K562 (cell line): Measurements from ENCODE around the gene SACS. TPM values are rescaled to one million over a fixed set of nuclear protein-coding genes. Genes with fewer than 3 reads are reported as not detected.

ENCODE experiments used
- ATAC-seq: fragments of 200-7000 bp; cut with Tn5 transposase; 3 replicates; pipeline ENCODE4 v1.9.1; 2020; ENCODE audit warnings: moderate library complexity
- BruUV-seq: library from RNA; stranded (reverse); fragments of 400-500 nt; replicated peaks from 2 replicates; lab custom pipeline; 2021; lab: Mats Ljungman, UMichigan
- CTCF ChIA-PET: fragments of 300-600 bp; formaldehyde crosslinking; extraction: SDS; loops from one replicate; lab custom pipeline; 2021; ENCODE audit warnings: low intra/inter-chr PET ratio; lab: Yijun Ruan, JAX
- POLR2A ChIA-PET: fragments of 300-600, 350-650 bp; sonication (Branson Sonifier 250); formaldehyde crosslinking; extraction: SDS; loops from one replicate; lab custom pipeline; 2021; ENCODE audit warnings: antibody characterized with exemption, inconsistent platforms; lab: Yijun Ruan, JAX
- DNase-seq, 4 experiments: peaks; one replicate each; pipeline versions ENCODE4 v3.0.0 to v3.0.0-alpha.2; 2011 to 2018; ENCODE audit warnings: low spot score in 3 of 4, mixed read lengths in 3 of 4; ENCODE audit errors: extremely low read depth in 1 of 4
- FAIRE-seq: peaks from 2 replicates; lab custom pipeline; 2011; peaks lifted over from hg19 to GRCh38; lab: Jason Lieb, UNC
- H2AFZ ChIP-seq: 2 replicates; pipeline ENCODE4 v1.6.0; 2011; ENCODE audit warnings: low read depth, low read length, control low read depth, inconsistent platforms
- H3K27ac ChIP-seq: fragments of 200-600 bp; 3 replicates; pipeline ENCODE4 v1.8.0; 2011; ENCODE audit warnings: low read depth, mild to moderate bottlenecking, control low read depth, inconsistent platforms, low read length, moderate library complexity, mixed read lengths; ENCODE audit errors: extremely low read depth
- H3K27me3 ChIP-seq, 2 experiments: fragments of 300-600 bp in 1 of 2; 2 replicates in 1 of 2; 3 replicates in 1 of 2; pipeline versions ENCODE4 v1.6.0 to v1.8.0; 2011; ENCODE audit warnings: inconsistent platforms in 2 of 2, low read length in 2 of 2, mild to moderate bottlenecking in 1 of 2, mixed read lengths in 1 of 2, moderate library complexity in 1 of 2; ENCODE audit not compliant: control insufficient read depth in 2 of 2, insufficient read depth in 2 of 2
- H3K36me3 ChIP-seq: fragments of 300-600 bp; 3 replicates; pipeline ENCODE4 v1.8.0; 2011; ENCODE audit warnings: mild to moderate bottlenecking, low read length, inconsistent platforms; ENCODE audit not compliant: control insufficient read depth, insufficient read depth
- H3K4me1 ChIP-seq, 2 experiments: fragments of 200-600 bp in 1 of 2; replicated peaks in 1 of 2; 2 replicates in 1 of 2; 3 replicates in 1 of 2; pipeline versions ENCODE4 v1.5.1 to v1.8.0; 2011; ENCODE audit warnings: inconsistent platforms in 2 of 2, low read length in 2 of 2, mild to moderate bottlenecking in 1 of 2, mixed read lengths in 1 of 2, moderate library complexity in 1 of 2; ENCODE audit not compliant: control insufficient read depth in 2 of 2, insufficient read depth in 2 of 2
- H3K4me2 ChIP-seq: 2 replicates; pipeline ENCODE4 v1.6.1; 2011; ENCODE audit warnings: low read length, control low read depth, inconsistent platforms, mixed read lengths; ENCODE audit not compliant: insufficient read depth
- H3K4me3 ChIP-seq: fragments of 200-600 bp; sonication (generic), shearing (Covaris generic); 2 replicates; pipeline ENCODE4 v1.5.1; 2016; ENCODE audit warnings: control low read depth, inconsistent platforms
- H3K79me2 ChIP-seq: fragments of 200-600 bp; 3 replicates; pipeline ENCODE4 v1.8.0; 2011; ENCODE audit warnings: low read length, inconsistent platforms; ENCODE audit not compliant: control insufficient read depth, insufficient read depth
- H3K9ac ChIP-seq, 2 experiments: 2 replicates each; pipeline versions ENCODE4 v1.6.0 to v1.6.1; 2011; ENCODE audit warnings: low read depth in 2 of 2, low read length in 2 of 2, control low read depth in 1 of 2, inconsistent platforms in 1 of 2, mild to moderate bottlenecking in 1 of 2, mixed read lengths in 1 of 2; ENCODE audit not compliant: insufficient read depth in 1 of 2
- H3K9me1 ChIP-seq: one replicate; pipeline ENCODE4 v1.6.0; 2011; ENCODE audit warnings: inconsistent platforms, mild to moderate bottlenecking, low read length, moderate library complexity; ENCODE audit not compliant: control insufficient read depth, insufficient read depth
- H3K9me3 ChIP-seq: replicated peaks from 2 replicates; pipeline ENCODE4 v1.5.1; 2011; ENCODE audit warnings: low read depth, low read length, inconsistent platforms; ENCODE audit not compliant: control insufficient read depth, insufficient read depth
- H4K20me1 ChIP-seq: replicated peaks from 2 replicates; pipeline ENCODE4 v1.6.1; 2011; ENCODE audit warnings: low read length, inconsistent platforms, mixed read lengths; ENCODE audit not compliant: control insufficient read depth, insufficient read depth
- BACH1 ChIP-seq: fragments of 200-800 bp; sonication (Bioruptor generic); IDR thresholded peaks from 2 replicates; pipeline ENCODE4 v1.6.1; 2016; ENCODE audit warnings: missing genetic modification characterization, missing compliant biosample characterization
- C11orf30 ChIP-seq: fragments of 450-650 bp; IDR thresholded peaks from 2 replicates; pipeline ENCODE4 v1.6.1; 2016; ENCODE audit warnings: low read depth, mild to moderate bottlenecking
- KAT7 ChIP-seq: sonication (generic); formaldehyde crosslinking; IDR thresholded peaks from 2 replicates; pipeline ENCODE4 v1.8.0; 2022; ENCODE audit warnings: missing genetic modification reagents, mild to moderate bottlenecking, borderline replicate concordance
- MAFF ChIP-seq: IDR thresholded peaks from 2 replicates; pipeline ENCODE4 v1.6.1; 2012; ENCODE audit warnings: low read length, improper control_type of control experiment
- MAFG ChIP-seq: fragments of 450-650 bp; conservative IDR thresholded peaks from 2 replicates; pipeline ENCODE4 v1.6.1; 2016; ENCODE audit warnings: missing genetic modification characterization, missing compliant biosample characterization
- MAFK ChIP-seq: IDR thresholded peaks from 2 replicates; pipeline ENCODE4 v1.6.1; 2011; ENCODE audit warnings: low read length, improper control_type of control experiment
- MEF2D ChIP-seq: conservative IDR thresholded peaks from 2 replicates; pipeline ENCODE4 v1.6.1; 2016; ENCODE audit warnings: low read depth, missing genetic modification characterization, missing compliant biosample characterization
- MEIS2 ChIP-seq: fragments of 450-650 bp; IDR thresholded peaks from 2 replicates; pipeline ENCODE4 v1.6.1; 2014; ENCODE audit warnings: mild to moderate bottlenecking; ENCODE audit not compliant: partially characterized antibody
- NFE2 ChIP-seq: IDR thresholded peaks from 2 replicates; pipeline ENCODE4 v1.6.1; 2014; ENCODE audit warnings: antibody characterized with exemption, low read depth
- NR2C2 ChIP-seq, 2 experiments: fragments of 200-800 bp in 1 of 2; sonication (Bioruptor generic) in 1 of 2; sonication (generic) in 1 of 2; formaldehyde crosslinking in 1 of 2; IDR thresholded peaks; 2 replicates each; pipeline versions ENCODE4 v1.6.1 to v1.8.0; 2016 to 2022; ENCODE audit warnings: mild to moderate bottlenecking in 1 of 2, missing compliant biosample characterization in 1 of 2, missing genetic modification characterization in 1 of 2, missing genetic modification reagents in 1 of 2
- RFX1 ChIP-seq: fragments of 450-650 bp; IDR thresholded peaks from 2 replicates; pipeline ENCODE4 v1.6.1; 2016; ENCODE audit warnings: mild to moderate bottlenecking, moderate library complexity
- SMARCE1 ChIP-seq: fragments of 450-650 bp; IDR thresholded peaks from 2 replicates; pipeline ENCODE4 v1.7.1; 2016; ENCODE audit warnings: mild to moderate bottlenecking
- ZNF316 ChIP-seq: fragments of 450-650 bp; IDR thresholded peaks from 2 replicates; pipeline ENCODE4 v1.6.1; 2016
- ZNF561 ChIP-seq: fragments of 450-650 bp; formaldehyde crosslinking; conservative IDR thresholded peaks from 2 replicates; pipeline ENCODE4 v1.4.0; 2020; ENCODE audit warnings: mild to moderate bottlenecking, moderate library complexity
- WGBS: fragments of 100-300 bp; shearing (Covaris generic); methylation state at CpG from one replicate; pipeline ENCODE4 v1.1.6; 2016; ENCODE audit warnings: low coverage, mixed read lengths; ENCODE audit not compliant: insufficient coverage; ENCODE audit errors: missing lambda C conversion rate; 5-methylcytosine and 5-hydroxymethylcytosine counted together
- in situ Hi-C: fragments of 300-500 bp; cut with MboI; formaldehyde crosslinking; loops from 4 replicates; pipeline ENCODE4 v1.15.0; 2018; ENCODE audit warnings: inconsistent platforms, mixed read lengths
- intact Hi-C: fragments of 100-400 bp; cut with micrococcal nuclease; formaldehyde crosslinking; loops from 2 replicates; pipeline ENCODE4 v1.14.2; 2022
- polyA plus RNA-seq, 8 experiments: library from polyadenylated mRNA; depleted of rRNA in 4 of 8; stranded (reverse) in 5 of 8; unstranded in 3 of 8; fragments of >200 nt; fragmentation: Nextera tagmentation in 2 of 8; fragmentation: Illumina TruSeq in 1 of 8; extraction: Ambion mirVana in 2 of 8; extraction: Trizol in 1 of 8; gene quantifications; 2 replicates each; pipeline versions ENCODE4 v1.2.1 to v1.2.3, GENCODE V29; 2011 to 2014; ENCODE audit warnings: inconsistent platforms in 1 of 8, missing spikeins in 1 of 8
- total RNA-seq, 7 experiments: library from RNA; depleted of rRNA in 6 of 7; stranded (reverse); fragments of >200 nt in 6 of 7; fragmentation: Illumina TruSeq in 2 of 7; extraction: Trizol in 2 of 7; gene quantifications; 2 replicates each; pipeline versions ENCODE4 v1.2.1 to v1.2.3, GENCODE V29; 2011 to 2021; ENCODE audit warnings: low replicate concordance in 1 of 7

Gene SACS
- total and polyA plus RNA-seq, 9 of the 15 experiments (the other 6 are each of a cell fraction or from before 2014, with no cell fraction given) = 4.7 to 28.2 (median 18.9) TPM

DNA sequence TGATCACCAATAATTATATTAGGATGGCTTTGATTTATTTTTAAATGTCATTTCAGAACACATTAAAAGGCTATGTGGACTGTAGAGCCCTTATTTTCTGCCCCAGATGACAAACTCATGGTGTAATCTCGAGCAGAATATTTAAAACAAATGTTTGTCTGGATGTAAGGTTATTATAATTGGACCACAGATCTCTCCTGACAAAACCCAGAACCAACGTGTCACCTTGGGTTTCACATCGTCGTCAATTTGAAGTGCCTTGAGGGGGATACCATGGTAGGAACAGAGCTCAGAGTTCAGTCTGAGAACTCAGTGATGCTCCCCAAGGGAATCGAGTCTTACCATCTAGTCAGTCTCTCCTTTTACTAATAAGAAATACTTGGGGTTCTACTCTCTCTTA is 2.8 kb downstream of the SACS start:
- no TSS peak for BruUV-seq
- H3K9me1 ChIP-seq = no peaks in the 10 kb centered on the region
- no peaks in the 10 kb centered on the region for H3K79me2 ChIP-seq
- no peaks in the 10 kb centered on the region for H3K9me3 ChIP-seq
- POLR2A ChIA-PET = no interaction called here
- 0% methylated on average over 5 of the region's 5 CpGs for WGBS
- peaks cover 4 to 6% of the 10 kb centered on the region in 2 experiments; a peak in 4 of 5 replicates for H3K4me1 ChIP-seq
- no peaks in the 10 kb centered on the region for H3K36me3 ChIP-seq
- no peak overlapping the region for H3K9ac ChIP-seq
- no peak for TF ChIP-seq SMARCE1
- TF ChIP-seq KAT7 (CRISPR knock-in tag) = no peak
- peaks cover 2 to 9% of the 10 kb centered on the region in 2 experiments; a peak in 3 of 5 replicates for H3K27me3 ChIP-seq
- H3K27ac ChIP-seq = no peak overlapping the region
- no peaks in the 10 kb centered on the region for H4K20me1 ChIP-seq
- DNase-seq = no peak
- no peak overlapping the region for H2AFZ ChIP-seq
- CTCF ChIA-PET = no interaction called here
- H3K4me2 ChIP-seq = no peak overlapping the region
- ATAC-seq = no peak
- H3K4me3 ChIP-seq = no peak overlapping the region
- intact Hi-C loops = no loop called here
- in situ Hi-C loops = no loop called here
- no peak for FAIRE-seq

DNA sequence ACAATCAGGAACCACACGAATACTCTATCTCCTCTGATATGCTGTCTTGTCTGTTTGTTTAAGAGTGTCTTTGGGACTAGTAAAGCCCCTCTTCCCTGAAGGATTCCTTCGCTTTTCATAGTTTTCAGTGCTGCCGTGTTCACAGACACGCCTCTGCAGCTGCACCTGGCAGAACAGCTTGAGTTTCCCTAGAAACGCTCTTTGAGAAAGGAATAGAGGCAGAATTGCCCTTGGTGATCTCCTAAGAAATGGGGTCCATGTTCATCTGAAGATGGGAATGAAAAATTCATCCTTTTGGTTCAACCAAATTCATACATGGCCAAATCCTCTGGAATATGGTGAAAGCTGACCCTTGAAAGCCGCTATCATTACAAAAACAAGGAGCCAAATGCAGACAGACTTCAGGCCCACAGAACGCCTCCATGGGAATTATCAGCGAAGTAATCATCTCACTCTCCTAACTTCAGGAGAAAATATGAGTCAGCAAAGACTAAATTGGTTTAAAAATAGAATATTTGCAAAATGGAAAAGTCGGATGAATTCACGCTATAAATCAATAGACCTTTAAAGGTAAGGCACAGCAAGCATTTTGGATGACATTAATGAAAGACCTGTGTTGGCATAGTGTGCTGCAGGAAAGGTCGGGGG is 5.5 kb downstream of the SACS start:
- peak in 2 of 4 experiments; percentile 10 to 22 for DNase-seq
- no peaks in the 10 kb centered on the region for H3K9me1 ChIP-seq
- CTCF ChIA-PET = no interaction called here
- H3K9me3 ChIP-seq = no peaks in the 10 kb centered on the region
- no peaks in the 10 kb centered on the region for H4K20me1 ChIP-seq
- 9% methylated on average over 11 of the region's 11 CpGs for WGBS
- intact Hi-C loops = no loop called here
- H3K27me3 ChIP-seq = peaks cover 0 to under 1% of the 10 kb centered on the region in 2 experiments; a peak in 2 of 5 replicates
- BruUV-seq = no TSS peak
- POLR2A ChIA-PET = no interaction called here
- H3K27ac ChIP-seq = no peak overlapping the region
- no peaks in the 10 kb centered on the region for H3K36me3 ChIP-seq
- peaks cover 0 to 6% of the 10 kb centered on the region in 2 experiments; a peak in 3 of 5 replicates for H3K4me1 ChIP-seq
- no peaks in the 10 kb centered on the region for H3K79me2 ChIP-seq
- H3K4me2 ChIP-seq = peak overlapping the region; percentile 37
- in situ Hi-C loops = no loop called here
- no peak overlapping the region for H3K4me3 ChIP-seq
- peak; percentile 31; the same call in 1 of the 3 replicates for ATAC-seq
- FAIRE-seq = no peak
- peak overlapping the region; percentile 65 for H2AFZ ChIP-seq
- H3K9ac ChIP-seq = no peak overlapping the region
- TF ChIP-seq MAFF (peak; percentile 55; the same call in 1 of the 2 replicates), MAFK (peak; percentile 46; the same call in 1 of the 2 replicates), BACH1 (tag) (peak; percentile 57; the same call in 1 of the 2 replicates), MEF2D (tag) (peak; percentile 84), RFX1 (peak; percentile 71), NFE2 (peak; percentile 52; the same call in 1 of the 2 replicates), MEIS2 (peak; percentile 11), ZNF316 (peak; percentile 81), ZNF561 (CRISPR knock-in tag) (no peak), C11orf30 (peak; percentile 83), MAFG (peak; percentile 79), NR2C2 (CRISPR knock-in tag; IDR thresholded peaks at IDR 0.05) (no peak), NR2C2 (tag; IDR thresholded peaks at IDR 0.05) (peak; percentile 49)
